Esophagus muscularis mucosa (tissue), 4 donors: Measurements from ENCODE around the gene NT5C2.

Experiments
- EP300 ChIP-seq: sonication (generic); formaldehyde crosslinking; IDR thresholded peaks from one replicate; pipeline ENCODE4 v1.6.1; 2017; ENCODE audit warnings: antibody characterized with exemption
- POLR2A ChIP-seq: fragments of 450-650 bp; IDR thresholded peaks from one replicate; pipeline ENCODE4 v1.6.1; 2017; ENCODE audit warnings: antibody characterized with exemption, moderate library complexity, mild to moderate bottlenecking, low read depth
- POLR2AphosphoS5 ChIP-seq, 2 donors: sonication (generic); formaldehyde crosslinking; IDR thresholded peaks; one replicate each; pipeline ENCODE4 v1.6.1; 2017; ENCODE audit warnings: antibody characterized with exemption in 2 of 2
- TF ChIP-seq, protein P1 (sequence below), 3 experiments: fragments of 200-600 bp in 2 of 3; fragments of 450-650 bp in 1 of 3; sonication (generic) in 2 of 3; IDR thresholded peaks; one replicate each; pipeline ENCODE4 v1.5.1; 2017 to 2019; ENCODE audit warnings: antibody characterized with exemption in 3 of 3, mild to moderate bottlenecking in 2 of 3, moderate library complexity in 1 of 3

- TF ChIP-seq, protein P1, sequence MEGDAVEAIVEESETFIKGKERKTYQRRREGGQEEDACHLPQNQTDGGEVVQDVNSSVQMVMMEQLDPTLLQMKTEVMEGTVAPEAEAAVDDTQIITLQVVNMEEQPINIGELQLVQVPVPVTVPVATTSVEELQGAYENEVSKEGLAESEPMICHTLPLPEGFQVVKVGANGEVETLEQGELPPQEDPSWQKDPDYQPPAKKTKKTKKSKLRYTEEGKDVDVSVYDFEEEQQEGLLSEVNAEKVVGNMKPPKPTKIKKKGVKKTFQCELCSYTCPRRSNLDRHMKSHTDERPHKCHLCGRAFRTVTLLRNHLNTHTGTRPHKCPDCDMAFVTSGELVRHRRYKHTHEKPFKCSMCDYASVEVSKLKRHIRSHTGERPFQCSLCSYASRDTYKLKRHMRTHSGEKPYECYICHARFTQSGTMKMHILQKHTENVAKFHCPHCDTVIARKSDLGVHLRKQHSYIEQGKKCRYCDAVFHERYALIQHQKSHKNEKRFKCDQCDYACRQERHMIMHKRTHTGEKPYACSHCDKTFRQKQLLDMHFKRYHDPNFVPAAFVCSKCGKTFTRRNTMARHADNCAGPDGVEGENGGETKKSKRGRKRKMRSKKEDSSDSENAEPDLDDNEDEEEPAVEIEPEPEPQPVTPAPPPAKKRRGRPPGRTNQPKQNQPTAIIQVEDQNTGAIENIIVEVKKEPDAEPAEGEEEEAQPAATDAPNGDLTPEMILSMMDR (IDR thresholded peaks at IDR 0.05), result no peak
- no peak for TF ChIP-seq POLR2A
- TF ChIP-seq POLR2AphosphoS5 (IDR thresholded peaks at IDR 0.05), result no peak
- no peak for TF ChIP-seq EP300
Measured at GRCh38 chr10:103044942-103045489, 148.1 kb downstream of the NT5C2 start.
